CD14-positive monocyte (primary cell): ENCODE measurements around the gene TRAF6. TPM values are rescaled to one million over a fixed set of nuclear protein-coding genes. Genes with fewer than 3 reads are reported as not detected.

Experiments used
- DNase-seq, 3 donors: peaks; one replicate each; pipeline ENCODE4 v3.0.0-alpha.2; 2011 to 2022
- H2AFZ ChIP-seq: 2 replicates; pipeline ENCODE4 v1.6.0; 2012; ENCODE audit warnings: mild to moderate bottlenecking, low read depth, low read length, inconsistent platforms; ENCODE audit not compliant: insufficient read depth, poor library complexity, severe bottlenecking
- H3K27ac ChIP-seq, 2 donors: 1 replicate in 1 of 2; 2 replicates in 1 of 2; pipeline ENCODE4 v1.5.1; 2012 to 2013; ENCODE audit warnings: low read length in 2 of 2, control low read depth in 1 of 2, inconsistent platforms in 1 of 2, low read depth in 1 of 2, mild to moderate bottlenecking in 1 of 2
- H3K27me3 ChIP-seq, 2 donors: one replicate each; pipeline versions ENCODE4 v1.6.0 to v1.6.1; 2011 to 2013; ENCODE audit warnings: low read length in 2 of 2; ENCODE audit not compliant: control insufficient read depth in 2 of 2, insufficient read depth in 2 of 2
- H3K36me3 ChIP-seq, 2 donors: replicated peaks in 1 of 2; 1 replicate in 1 of 2; 2 replicates in 1 of 2; pipeline versions ENCODE4 v1.5.1 to v1.6.1; 2012 to 2013; ENCODE audit warnings: low read length in 2 of 2, control low read depth in 1 of 2, inconsistent platforms in 1 of 2, mild to moderate bottlenecking in 1 of 2; ENCODE audit not compliant: insufficient read depth in 2 of 2, control insufficient read depth in 1 of 2
- H3K4me1 ChIP-seq, 2 donors: 1 replicate in 1 of 2; 2 replicates in 1 of 2; pipeline versions ENCODE4 v1.5.1 to v1.6.1; 2012 to 2013; ENCODE audit warnings: low read length in 2 of 2, control low read depth in 1 of 2, inconsistent platforms in 1 of 2, mild to moderate bottlenecking in 1 of 2, moderate library complexity in 1 of 2; ENCODE audit not compliant: insufficient read depth in 2 of 2, control insufficient read depth in 1 of 2
- H3K4me2 ChIP-seq: replicated peaks from 2 replicates; pipeline ENCODE3; 2012; ENCODE audit warnings: low read length, moderate library complexity, mild to moderate bottlenecking; ENCODE audit not compliant: poor library complexity, severe bottlenecking; ENCODE audit errors: extremely low read depth
- H3K4me3 ChIP-seq, 3 experiments: fragments of 200-600 bp in 1 of 3; sonication (generic) in 1 of 3; replicated peaks in 1 of 3; 1 replicate in 2 of 3; 2 replicates in 1 of 3; pipeline ENCODE4 v1.5.1; 2011 to 2013; ENCODE audit warnings: low read length in 3 of 3, mild to moderate bottlenecking in 3 of 3, control low read depth in 2 of 3, low read depth in 2 of 3, inconsistent platforms in 1 of 3, moderate library complexity in 1 of 3
- H3K79me2 ChIP-seq: 2 replicates; pipeline ENCODE4 v1.6.0; 2012; ENCODE audit warnings: mild to moderate bottlenecking, control low read depth, inconsistent platforms, low read length, moderate library complexity; ENCODE audit not compliant: insufficient read depth
- H3K9ac ChIP-seq: 2 replicates; pipeline ENCODE4 v1.6.0; 2017; ENCODE audit warnings: low read length, mild to moderate bottlenecking; ENCODE audit not compliant: insufficient read depth, poor library complexity, severe bottlenecking
- H3K9me3 ChIP-seq, 2 donors: replicated peaks in 1 of 2; 1 replicate in 1 of 2; 2 replicates in 1 of 2; pipeline versions ENCODE4 v1.5.1 to v1.6.1; 2012 to 2013; ENCODE audit warnings: low read length in 2 of 2, control low read depth in 1 of 2; ENCODE audit not compliant: control insufficient read depth in 1 of 2, insufficient read depth in 1 of 2
- H4K20me1 ChIP-seq: 2 replicates; pipeline ENCODE4 v1.6.0; 2012; ENCODE audit warnings: mild to moderate bottlenecking, low read length, control low read depth, moderate library complexity; ENCODE audit not compliant: insufficient read depth
- H3K27ac Mint-ChIP-seq, 7 donors: one replicate each; pipeline ENCODE4 v1.8.0; 2020; ENCODE audit warnings: mild to moderate bottlenecking in 7 of 7, mixed read lengths in 7 of 7, moderate library complexity in 6 of 7, inconsistent platforms in 2 of 7
- H3K27me3 Mint-ChIP-seq, 3 donors: one replicate each; pipeline ENCODE4 v1.8.0; 2021 to 2022; ENCODE audit warnings: low read depth in 3 of 3, mild to moderate bottlenecking in 3 of 3, mixed read lengths in 3 of 3, moderate library complexity in 3 of 3, inconsistent platforms in 1 of 3
- H3K36me3 Mint-ChIP-seq, 2 donors: one replicate each; pipeline ENCODE4 v1.8.0; 2020; ENCODE audit warnings: mixed read lengths in 2 of 2, inconsistent platforms in 1 of 2, mild to moderate bottlenecking in 1 of 2
- H3K4me1 Mint-ChIP-seq: one replicate; pipeline ENCODE4 v1.8.0; 2020; ENCODE audit warnings: mild to moderate bottlenecking, mixed read lengths
- H3K4me3 Mint-ChIP-seq, 2 donors: one replicate each; pipeline ENCODE4 v1.8.0; 2020; ENCODE audit warnings: mild to moderate bottlenecking in 2 of 2, mixed read lengths in 2 of 2, moderate library complexity in 1 of 2
- H3K9me3 Mint-ChIP-seq, 7 donors: one replicate each; pipeline ENCODE4 v1.8.0; 2020 to 2022; ENCODE audit warnings: mixed read lengths in 7 of 7, mild to moderate bottlenecking in 6 of 7, moderate library complexity in 6 of 7, inconsistent platforms in 2 of 7
- WGBS: methylation state at CpG from one replicate; pipeline ENCODE4 v1.1.5; 2013; ENCODE audit warnings: missing lambda C conversion rate; ENCODE audit not compliant: insufficient coverage; 5-methylcytosine and 5-hydroxymethylcytosine counted together
- intact Hi-C, 2 donors: fragments of 100-400 bp; cut with micrococcal nuclease; formaldehyde crosslinking; loops; one replicate each; pipeline versions ENCODE4 v1.15.0 to v1.15.1; 2023
- polyA plus RNA-seq, 3 donors: library from polyadenylated mRNA; depleted of rRNA in 1 of 3; unstranded in 2 of 3; stranded (reverse) in 1 of 3; fragments of 300-500 nt in 2 of 3; fragments of >200 nt in 1 of 3; fragmentation: Illumina TruSeq in 2 of 3; gene quantifications; 1 replicate in 2 of 3; 2 replicates in 1 of 3; pipeline ENCODE4 v1.2.3, GENCODE V29; 2012 to 2021
- TF ChIP-seq, protein P1 (sequence below): fragments of 200-600 bp; IDR thresholded peaks from one replicate; pipeline ENCODE4 v1.8.0; 2022; ENCODE audit warnings: antibody characterized with exemption, mild to moderate bottlenecking

The TRAF6 gene
- polyA plus RNA-seq, 3 donors: 5.5 to 7.3 (median 6.7) TPM

DNA sequence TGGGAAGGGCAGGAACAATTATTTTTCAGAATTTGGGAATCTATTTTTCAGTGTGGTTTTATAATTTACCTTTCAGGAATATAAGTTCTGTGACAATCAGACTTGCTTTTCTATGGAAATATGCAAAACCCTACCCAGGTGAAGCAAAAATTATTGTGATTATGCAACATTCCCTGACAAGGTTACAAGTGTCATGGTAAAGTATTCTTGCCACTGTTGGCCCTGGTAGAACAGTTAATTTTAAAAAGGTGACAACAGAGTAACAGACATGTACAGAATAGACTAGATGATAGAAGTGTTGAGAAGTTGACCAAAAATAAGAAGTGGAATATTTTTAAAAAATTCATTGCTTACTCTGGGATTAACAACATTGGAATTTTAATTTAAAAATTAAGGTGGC lies 29.2 kb downstream of the TRAF6 start:
- no peak overlapping the region for H3K27ac Mint-ChIP-seq
- Histone ChIP-seq H3K9me3 (no peaks in the 10 kb centered on the region), H3K79me2 (no peaks in the 10 kb centered on the region), H3K4me1 (no peaks in the 10 kb centered on the region), H4K20me1 (peaks cover 8% of the 10 kb centered on the region), H3K4me2 (no peak overlapping the region), H2AFZ (no peak overlapping the region), H3K27me3 (no peaks in the 10 kb centered on the region), H3K27ac (no peak overlapping the region), H3K36me3 (peaks cover 7 to 23% of the 10 kb centered on the region in 2 donors), H3K4me3 (no peak overlapping the region), H3K9ac (no peak overlapping the region)
- DNase-seq: no peak
- peaks cover 7% of the 10 kb centered on the region for H3K4me1 Mint-ChIP-seq
- H3K4me3 Mint-ChIP-seq: no peak overlapping the region
- intact Hi-C loops: loop anchor here in 1 of 2 donors (10.0 kb wide), 1 partner anchor 866 kb away; the partner anchor contains the start of gene FJX1
- peaks cover 18 to 24% of the 10 kb centered on the region in 2 donors for H3K36me3 Mint-ChIP-seq
- TF ChIP-seq, protein P1, sequence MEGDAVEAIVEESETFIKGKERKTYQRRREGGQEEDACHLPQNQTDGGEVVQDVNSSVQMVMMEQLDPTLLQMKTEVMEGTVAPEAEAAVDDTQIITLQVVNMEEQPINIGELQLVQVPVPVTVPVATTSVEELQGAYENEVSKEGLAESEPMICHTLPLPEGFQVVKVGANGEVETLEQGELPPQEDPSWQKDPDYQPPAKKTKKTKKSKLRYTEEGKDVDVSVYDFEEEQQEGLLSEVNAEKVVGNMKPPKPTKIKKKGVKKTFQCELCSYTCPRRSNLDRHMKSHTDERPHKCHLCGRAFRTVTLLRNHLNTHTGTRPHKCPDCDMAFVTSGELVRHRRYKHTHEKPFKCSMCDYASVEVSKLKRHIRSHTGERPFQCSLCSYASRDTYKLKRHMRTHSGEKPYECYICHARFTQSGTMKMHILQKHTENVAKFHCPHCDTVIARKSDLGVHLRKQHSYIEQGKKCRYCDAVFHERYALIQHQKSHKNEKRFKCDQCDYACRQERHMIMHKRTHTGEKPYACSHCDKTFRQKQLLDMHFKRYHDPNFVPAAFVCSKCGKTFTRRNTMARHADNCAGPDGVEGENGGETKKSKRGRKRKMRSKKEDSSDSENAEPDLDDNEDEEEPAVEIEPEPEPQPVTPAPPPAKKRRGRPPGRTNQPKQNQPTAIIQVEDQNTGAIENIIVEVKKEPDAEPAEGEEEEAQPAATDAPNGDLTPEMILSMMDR: no peak
- peaks cover 0 to 2% (median 0%) of the 10 kb centered on the region in 7 donors for H3K9me3 Mint-ChIP-seq
- H3K27me3 Mint-ChIP-seq: peaks cover 0 to 2% (median 0%) of the 10 kb centered on the region in 3 donors

DNA sequence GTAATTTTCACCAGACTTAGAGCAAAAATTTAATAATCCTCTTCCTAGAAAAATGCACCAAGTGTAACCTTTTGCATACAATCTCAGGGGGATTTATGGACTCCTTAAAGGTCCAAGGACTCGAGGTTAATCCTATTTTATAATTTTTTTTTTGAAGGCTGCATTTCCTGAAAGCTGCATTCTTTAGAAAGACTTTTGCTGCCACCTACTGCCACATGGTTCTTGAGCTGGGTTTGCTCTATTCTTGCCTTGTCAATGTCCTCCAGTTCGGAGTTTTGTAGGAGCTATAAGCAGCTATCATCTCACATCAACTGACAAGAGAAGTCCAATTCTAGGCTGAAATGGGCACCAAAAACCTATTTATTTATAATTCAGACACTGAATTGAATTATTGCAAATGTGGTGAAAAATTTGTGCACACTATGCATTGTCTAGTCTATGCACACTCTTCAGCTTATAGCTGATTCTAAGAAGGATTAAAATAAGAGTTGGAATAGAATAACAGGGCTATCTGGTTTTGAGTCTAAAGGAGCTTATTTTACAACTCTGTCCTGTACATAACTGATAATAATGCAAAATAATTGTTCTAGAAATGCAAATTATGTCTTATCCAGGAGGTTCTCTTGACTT lies 31.3 kb downstream of the TRAF6 start:
- peaks cover 0 to 2% (median 0%) of the 10 kb centered on the region in 7 donors for H3K9me3 Mint-ChIP-seq
- H3K4me3 ChIP-seq: no peak overlapping the region
- WGBS: no CpG with 5 or more reads among the region's 2 CpGs
- intact Hi-C loops: loop anchor here (2.0 to 5.0 kb wide), 2 partner anchors 186 to 187 kb away; no protein-coding TSS in a partner anchor
- no peak overlapping the region for H3K27ac Mint-ChIP-seq
- H3K9me3 ChIP-seq: no peaks in the 10 kb centered on the region
- peaks cover 0 to 2% (median 0%) of the 10 kb centered on the region in 3 donors for H3K27me3 Mint-ChIP-seq
- H3K27ac ChIP-seq: no peak overlapping the region
- no peaks in the 10 kb centered on the region for H3K4me1 Mint-ChIP-seq
- peaks cover 8 to 11% of the 10 kb centered on the region in 2 donors for H3K36me3 Mint-ChIP-seq
- no peaks in the 10 kb centered on the region for H3K27me3 ChIP-seq
- H4K20me1 ChIP-seq: no peaks in the 10 kb centered on the region
- TF ChIP-seq, protein P1: peak; percentile 77
- no peak overlapping the region for H3K4me3 Mint-ChIP-seq
- H3K79me2 ChIP-seq: no peaks in the 10 kb centered on the region
- H3K9ac ChIP-seq: no peak overlapping the region
- peak; percentile 39 to 62 (median 53) for DNase-seq
- no peak overlapping the region for H2AFZ ChIP-seq
- H3K36me3 ChIP-seq: peaks cover 0 to 3% of the 10 kb centered on the region in 2 donors
- no peak overlapping the region for H3K4me2 ChIP-seq
- H3K4me1 ChIP-seq: no peaks in the 10 kb centered on the region
